Muscle of arm (tissue), 12 donors: ENCODE data around the gene CA6. TPM values are rescaled to one million over a fixed set of nuclear protein-coding genes. Genes with fewer than 3 reads are reported as not detected.
"Not testable (repeated sequence)": the region's sequence is repeated elsewhere in the genome, so short reads cannot be mapped to it uniquely, and the experiment has no call there.

ENCODE experiments used
- DNase-seq: peaks from one replicate; pipeline ENCODE4 v3.0.0-alpha.2; 2013
- polyA plus RNA-seq, 12 donors: library from polyadenylated mRNA; unstranded; fragments of 120-200 nt; gene quantifications; one replicate each; pipeline ENCODE4 v1.2.1, GENCODE V29; 2013; ENCODE audit not compliant: insufficient read length in 12 of 12

The CA6 gene
- polyA plus RNA-seq, 12 donors, result 0.12 to 0.22 TPM; not detected in 10

- no peak for DNase-seq
Measured at GRCh38 chr1:8926707-8927694, 18.7 kb upstream of the CA6 start.

GRCh38 chr1:8930116-8930515, 15.6 kb upstream of the CA6 start:
- DNase-seq, result peak; percentile 33

- not testable (repeated sequence) for DNase-seq
Measured at GRCh38 chr1:8937051-8937450, 8.6 kb upstream of the CA6 start.

- DNase-seq, result no peak
Measured at GRCh38 chr1:8937701-8938100, 8.0 kb upstream of the CA6 start.

- DNase-seq, result no peak
Measured at GRCh38 chr1:8938232-8938999, 7.3 kb upstream of the CA6 start.

- no peak for DNase-seq
Measured at GRCh38 chr1:8939000-8939265, 6.7 kb upstream of the CA6 start.

GRCh38 chr1:8939362-8939995, 6.2 kb upstream of the CA6 start:
- no peak for DNase-seq

GRCh38 chr1:8941906-8942305, 3.8 kb upstream of the CA6 start:
- DNase-seq, result no peak

GRCh38 chr1:8943498-8944405, 1.9 kb upstream of the CA6 start:
- DNase-seq, result no peak

- DNase-seq, result no peak
Measured at GRCh38 chr1:8947127-8947691, 1.5 kb downstream of the CA6 start.

GRCh38 chr1:8950309-8950708, 4.6 kb downstream of the CA6 start:
- no peak for DNase-seq

- no peak for DNase-seq
Measured at GRCh38 chr1:8951231-8951630, 5.6 kb downstream of the CA6 start.

GRCh38 chr1:8955406-8955805, 9.7 kb downstream of the CA6 start:
- no peak for DNase-seq

GRCh38 chr1:8956461-8957349, 11.0 kb downstream of the CA6 start:
- DNase-seq, result no peak

- no peak for DNase-seq
Measured at GRCh38 chr1:8962812-8963530, 17.3 kb downstream of the CA6 start.

- no peak for DNase-seq
Measured at GRCh38 chr1:8963963-8964362, 18.3 kb downstream of the CA6 start.

- DNase-seq, result no peak
Measured at GRCh38 chr1:8965121-8965820, 19.6 kb downstream of the CA6 start.

GRCh38 chr1:8966606-8967005, 20.9 kb downstream of the CA6 start:
- no peak for DNase-seq

GRCh38 chr1:8968902-8969301, 23.2 kb downstream of the CA6 start:
- not testable (repeated sequence) for DNase-seq
